Left lobe of liver (tissue), 2 donors: ENCODE measurements around the gene ALAD. TPM values are rescaled to one million over a fixed set of nuclear protein-coding genes. Genes with fewer than 3 reads are reported as not detected.
A peak's percentile ranks its signal among the peaks of the same experiment; 100 is the strongest.
"Not testable (repeated sequence)": the region's sequence is repeated elsewhere in the genome, so short reads cannot be mapped to it uniquely, and the experiment has no call there.

Experiments used
- ATAC-seq: fragments of 200-7000 bp; cut with Tn5 transposase; one replicate; pipeline ENCODE4 v1.9.1; 2020; ENCODE audit warnings: mild to moderate bottlenecking, moderate library complexity
- DNase-seq: peaks from one replicate; pipeline ENCODE4 v3.0.0-alpha.2; 2020; ENCODE audit warnings: low spot score
- total RNA-seq: library from RNA; stranded (reverse); gene quantifications from one replicate; pipeline ENCODE4 v1.2.1, GENCODE V29; 2021
- donor health status: DM: no; HTN: no; CAD: no; lungs with moderate emphysema.
- donor health status: DM: no; HTN: yes; CAD: no.

The ALAD gene
- total RNA-seq, 1 donor from 2014 or later = 152 TPM

GRCh38 chr9:113375057-113376023, 25.7 kb downstream of the ALAD start:
- no peak for DNase-seq
- peak; percentile 2 for ATAC-seq

DNA sequence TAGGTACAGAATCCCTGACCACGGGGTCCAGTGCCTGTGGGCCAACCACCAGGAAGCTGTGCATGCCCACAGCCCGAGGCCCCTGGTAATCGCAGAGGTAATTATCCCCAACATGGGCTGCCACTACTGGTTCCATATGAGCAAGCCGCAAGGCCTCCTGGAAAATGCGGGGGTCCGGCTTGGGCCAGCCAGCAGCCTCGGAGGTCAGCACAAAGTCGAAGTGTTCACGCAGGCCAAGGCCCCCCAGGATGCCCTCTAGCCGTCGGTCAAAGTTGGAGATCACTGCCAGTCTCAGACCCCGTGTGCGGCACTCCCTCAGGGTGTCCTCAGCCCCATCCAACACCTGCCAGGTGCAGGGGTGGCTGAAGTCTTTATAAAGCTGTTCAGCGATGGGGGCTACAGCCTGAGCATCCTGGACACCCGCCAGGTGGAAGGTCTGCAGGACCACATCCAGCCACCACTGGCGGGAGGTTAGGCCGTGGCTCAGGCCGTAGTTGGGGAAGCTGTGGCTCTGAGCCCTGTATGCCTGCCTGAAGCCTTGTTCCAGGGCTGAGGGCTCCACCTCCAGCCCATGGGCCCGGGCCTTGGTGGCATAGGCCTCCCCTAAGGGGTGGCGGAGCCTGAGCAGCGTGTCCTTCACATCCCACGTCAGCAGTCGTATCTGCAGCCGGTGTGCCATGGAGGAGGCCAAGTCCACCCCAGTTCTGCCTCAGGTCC, 27.2 kb downstream of the ALAD start:
- DNase-seq (no peak), ATAC-seq (no peak)

GRCh38 chr9:113373256-113373655, 27.8 kb downstream of the ALAD start:
- no peak for ATAC-seq
- DNase-seq = no peak

DNA sequence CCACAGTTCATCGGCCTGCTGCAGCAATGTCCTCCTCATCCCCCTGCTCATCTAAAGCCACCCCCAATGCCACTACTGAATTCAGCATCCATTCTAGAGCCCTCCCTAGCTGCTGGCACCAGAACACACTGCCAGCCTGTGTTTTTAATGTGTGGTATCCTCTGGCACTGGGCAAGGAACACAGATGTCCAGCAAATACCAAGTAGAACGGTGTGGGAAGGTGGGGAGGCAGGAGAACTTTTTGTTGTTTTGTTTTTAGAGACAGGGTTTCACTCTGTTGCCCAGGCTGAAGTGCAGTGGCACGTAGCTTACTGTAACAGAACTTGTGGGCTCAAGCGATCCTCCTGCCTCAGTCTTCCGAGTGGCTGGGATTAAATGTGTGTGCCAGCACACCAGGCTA, 29.0 kb downstream of the ALAD start:
- ATAC-seq = no peak
- no peak for DNase-seq

GRCh38 chr9:113370806-113371325, 30.2 kb downstream of the ALAD start:
- ATAC-seq = no peak
- no peak for DNase-seq

GRCh38 chr9:113369855-113370140, 31.3 kb downstream of the ALAD start:
- ATAC-seq (no peak), DNase-seq (no peak)

DNA sequence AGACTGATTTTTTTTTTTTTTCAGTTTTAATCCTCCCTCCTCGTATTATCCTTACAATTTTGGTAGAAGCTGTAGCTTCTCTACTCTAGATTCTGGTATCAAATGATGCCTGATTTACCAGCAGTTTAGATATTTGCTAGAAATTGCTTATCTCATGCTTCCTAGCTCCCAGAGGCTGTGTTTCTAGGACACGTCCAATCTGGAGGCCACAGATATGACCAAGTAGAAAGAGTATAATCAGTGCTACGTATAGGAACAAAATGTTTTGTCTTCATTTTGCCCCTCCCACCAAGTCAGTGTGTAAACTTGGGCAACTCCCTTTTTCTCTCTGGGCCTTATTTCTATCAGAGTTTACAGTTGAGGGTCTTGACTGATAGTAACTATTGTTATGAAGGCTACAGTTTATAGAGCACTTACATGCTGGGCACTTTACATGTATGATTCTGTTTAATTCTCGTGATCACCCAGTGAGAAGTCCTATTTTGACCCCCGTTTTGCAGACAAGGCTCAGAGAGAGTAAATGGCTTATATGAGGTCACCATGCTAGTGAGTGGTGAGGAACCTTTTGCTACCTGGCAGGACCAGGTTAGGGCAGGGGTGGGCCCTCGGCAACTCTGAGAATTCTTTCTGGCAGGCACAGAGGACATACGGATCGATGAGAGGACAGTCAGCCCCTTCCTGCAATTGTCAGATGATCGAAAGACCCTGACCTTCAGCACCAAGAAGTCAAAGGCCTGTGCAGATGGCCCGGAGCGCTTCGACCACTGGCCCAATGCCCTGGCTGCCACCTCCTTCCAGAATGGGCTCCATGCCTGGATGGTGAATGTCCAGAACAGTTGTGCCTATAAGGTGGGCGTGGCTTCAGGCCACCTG, 31.9 kb downstream of the ALAD start:
- peak; percentile 89 for ATAC-seq
- DNase-seq = peak; percentile 95

- no peak for DNase-seq
- no peak for ATAC-seq
These were observed 32.6 kb downstream of the ALAD start for GRCh38 chr9:113368348-113368981.

- not testable (repeated sequence) for ATAC-seq, DNase-seq
These were observed 35.4 kb downstream of the ALAD start for GRCh38 chr9:113365652-113366051.

- no peak for ATAC-seq
- no peak for DNase-seq
These were observed 36.1 kb downstream of the ALAD start for GRCh38 chr9:113364951-113365350.

DNA sequence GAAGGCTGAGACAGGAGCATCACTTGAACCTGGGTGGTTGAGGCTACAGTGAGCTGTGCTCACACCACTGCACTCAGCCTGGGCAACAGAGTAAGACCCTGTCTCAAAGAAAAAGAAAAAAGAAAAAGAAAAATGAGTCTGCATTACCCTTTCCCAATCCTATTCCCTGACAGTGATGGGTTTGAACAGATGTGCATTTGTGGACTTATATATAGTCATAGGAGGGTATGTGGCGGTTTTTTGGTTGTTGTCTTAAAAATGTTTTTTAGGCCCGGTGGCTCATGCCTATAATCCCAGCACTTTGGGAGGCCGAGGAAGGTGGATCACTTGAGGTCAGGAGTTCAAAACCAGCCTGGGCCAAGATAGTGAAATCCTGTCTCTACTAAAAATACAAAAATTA, 37.7 kb downstream of the ALAD start:
- ATAC-seq (no peak), DNase-seq (no peak)

DNA sequence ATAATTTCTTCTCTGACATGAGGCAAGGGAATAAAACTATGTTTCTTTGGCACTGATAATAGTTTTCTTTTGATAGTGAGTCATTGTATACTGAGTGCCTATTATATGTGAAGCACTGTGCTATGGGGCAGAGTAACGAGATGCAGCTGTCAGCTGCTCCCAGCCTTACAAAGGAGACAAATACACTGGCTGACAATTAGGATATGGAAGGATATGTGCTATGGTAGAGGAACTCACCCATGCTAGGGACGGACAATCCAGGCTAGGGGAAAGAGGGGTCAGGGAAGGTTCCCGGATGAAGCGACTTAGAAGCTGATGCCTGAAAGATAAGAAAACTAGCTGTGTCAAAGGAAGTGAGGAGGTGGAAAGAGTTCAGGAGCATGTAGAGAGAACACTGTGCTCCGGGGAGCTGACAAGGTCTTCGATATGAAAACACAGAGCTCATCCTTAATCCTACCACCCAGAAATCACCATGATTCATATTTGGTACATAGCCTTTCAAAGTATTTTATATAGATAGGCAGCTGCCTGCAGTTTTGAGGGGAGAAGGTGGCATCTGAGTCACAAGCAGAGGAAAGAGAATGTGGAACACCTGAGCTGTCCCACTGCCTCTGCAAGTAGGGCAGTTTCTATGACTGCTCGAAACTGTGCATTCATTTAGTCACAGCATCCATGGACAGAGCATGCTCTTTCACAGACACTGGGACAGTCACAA, 39.6 kb downstream of the ALAD start:
- DNase-seq (no peak), ATAC-seq (no peak)

GRCh38 chr9:113360242-113360842, 40.7 kb downstream of the ALAD start:
- DNase-seq (no peak), ATAC-seq (no peak)

DNA sequence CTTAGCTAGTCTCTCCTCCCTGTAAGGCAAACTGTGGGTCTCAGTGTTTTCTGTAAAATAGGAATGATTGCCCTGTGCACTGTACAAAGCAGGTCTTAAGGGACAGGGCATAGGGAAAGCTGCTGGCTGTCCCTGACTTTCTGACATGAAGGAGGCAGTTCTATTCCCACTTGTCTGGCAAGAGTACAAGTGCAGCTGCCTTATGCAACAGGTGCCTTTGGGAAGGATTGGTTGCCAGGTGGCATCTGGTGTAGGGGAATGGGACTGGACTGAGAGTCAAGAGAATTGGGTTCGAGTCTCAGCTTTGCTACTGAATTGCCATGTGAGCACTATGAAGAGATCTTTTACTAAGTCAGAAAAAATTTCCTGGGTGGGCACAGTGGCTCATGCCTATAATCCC, 41.7 kb downstream of the ALAD start:
- ATAC-seq = peak; percentile 90
- peak; percentile 77 for DNase-seq

GRCh38 chr9:113356686-113357292, 44.3 kb downstream of the ALAD start:
- ATAC-seq (no peak), DNase-seq (no peak)

GRCh38 chr9:113355040-113355596, 46.0 kb downstream of the ALAD start:
- ATAC-seq (peak; percentile 74), DNase-seq (no peak)

DNA sequence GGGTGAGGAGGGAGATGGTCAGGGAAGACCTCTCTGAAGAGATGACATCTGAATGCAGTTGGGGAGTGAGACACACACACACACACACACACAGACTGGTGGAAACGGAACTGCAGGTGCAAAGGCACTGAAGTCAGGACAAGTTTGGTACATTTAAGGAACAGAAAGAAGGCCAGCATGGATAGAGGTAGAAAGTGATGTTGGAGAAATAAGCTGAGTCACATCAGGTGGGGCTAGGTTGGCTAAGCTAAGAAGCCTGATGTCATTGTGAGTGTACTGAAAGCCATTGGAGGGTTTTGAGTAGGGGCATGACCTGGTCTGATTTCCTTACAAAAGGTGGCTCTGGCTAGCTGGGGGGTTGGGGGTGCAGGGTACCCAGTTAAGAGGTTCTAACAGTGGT, 48.7 kb downstream of the ALAD start:
- no peak for DNase-seq
- ATAC-seq = no peak

GRCh38 chr9:113352006-113352405, 49.1 kb downstream of the ALAD start:
- DNase-seq = no peak
- no peak for ATAC-seq

DNA sequence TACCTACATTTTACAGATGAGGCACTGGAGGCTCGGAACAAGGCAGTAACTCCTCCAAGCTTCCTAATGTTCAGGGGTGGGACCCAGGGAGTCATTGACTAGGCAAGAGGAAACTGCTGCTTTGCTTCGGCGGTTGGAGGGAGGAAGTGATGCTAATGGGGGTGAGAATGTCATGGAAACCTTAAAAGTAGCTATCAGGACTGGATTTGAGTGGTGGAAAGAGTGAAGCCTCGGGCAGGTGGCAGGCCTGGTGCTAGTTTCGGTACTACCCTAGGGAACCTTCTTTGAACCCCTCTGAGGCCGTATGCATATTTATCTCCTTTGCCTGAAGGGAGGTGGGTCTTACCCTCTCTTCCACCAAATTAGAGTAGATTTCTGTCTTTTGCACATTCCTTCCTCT, 50.1 kb downstream of the ALAD start:
- ATAC-seq (no peak), DNase-seq (no peak)
